DND-41 (cell line): ENCODE data around the gene CLDN6.

Experiments used
- ATAC-seq: fragments of 200-7000 bp; cut with Tn5 transposase; 3 replicates; pipeline ENCODE4 v1.9.1; 2021; ENCODE audit warnings: low read depth; ENCODE audit not compliant: insufficient read depth
- DNase-seq: peaks from one replicate; pipeline ENCODE4 v3.0.0-alpha.2; 2020
- H2AFZ ChIP-seq: 2 replicates; pipeline ENCODE4 v1.6.0; 2012; ENCODE audit warnings: low read depth, low read length
- H3K27ac ChIP-seq: 2 replicates; pipeline ENCODE4 v1.5.1; 2012; ENCODE audit warnings: low read length, inconsistent platforms
- H3K27me3 ChIP-seq: fragments of 200-600 bp; sonication (generic); 2 replicates; pipeline ENCODE4 v1.6.0; 2012; ENCODE audit warnings: low read length, mild to moderate bottlenecking, inconsistent platforms; ENCODE audit not compliant: insufficient read depth, poor library complexity
- H3K36me3 ChIP-seq: 2 replicates; pipeline ENCODE4 v1.5.1; 2012; ENCODE audit warnings: low read length, inconsistent platforms; ENCODE audit not compliant: insufficient read depth
- H3K4me1 ChIP-seq: 2 replicates; pipeline ENCODE4 v1.5.1; 2012; ENCODE audit warnings: mild to moderate bottlenecking, low read length; ENCODE audit not compliant: insufficient read depth
- H3K4me2 ChIP-seq: 2 replicates; pipeline ENCODE4 v1.6.0; 2012; ENCODE audit warnings: mild to moderate bottlenecking, moderate library complexity, low read length, inconsistent platforms; ENCODE audit not compliant: insufficient read depth
- H3K4me3 ChIP-seq, 2 experiments: fragments of 200-600 bp in 1 of 2; shearing (Covaris generic) in 1 of 2; 2 replicates each; pipeline ENCODE4 v1.5.1; 2012 to 2016; ENCODE audit warnings: inconsistent platforms in 2 of 2, low read length in 2 of 2, mild to moderate bottlenecking in 2 of 2, low read depth in 1 of 2, moderate library complexity in 1 of 2
- H3K79me2 ChIP-seq: 2 replicates; pipeline ENCODE4 v1.6.0; 2012; ENCODE audit warnings: low read length, inconsistent platforms; ENCODE audit not compliant: insufficient read depth
- H3K9ac ChIP-seq: 2 replicates; pipeline ENCODE4 v1.6.0; 2012; ENCODE audit warnings: low read depth, mild to moderate bottlenecking, inconsistent platforms, low read length, moderate library complexity
- H3K9me3 ChIP-seq: 2 replicates; pipeline ENCODE4 v1.5.1; 2012; ENCODE audit warnings: low read length, moderate library complexity, mild to moderate bottlenecking, inconsistent platforms; ENCODE audit not compliant: insufficient read depth, severe bottlenecking
- H4K20me1 ChIP-seq: 2 replicates; pipeline ENCODE4 v1.6.0; 2012; ENCODE audit warnings: low read length; ENCODE audit not compliant: insufficient read depth
- EZH2 ChIP-seq: IDR thresholded peaks from 3 replicates; pipeline ENCODE4 v1.6.1; 2012; ENCODE audit warnings: borderline replicate concordance, low read depth, mild to moderate bottlenecking, moderate library complexity, low read length, inconsistent platforms; ENCODE audit not compliant: severe bottlenecking
- TF ChIP-seq, protein P1 (sequence below): IDR thresholded peaks from 2 replicates; pipeline ENCODE4 v1.5.1; 2012; ENCODE audit warnings: borderline replicate concordance, low read length, moderate library complexity, mild to moderate bottlenecking; ENCODE audit not compliant: poor library complexity, severe bottlenecking; ENCODE audit errors: extremely low read depth

Gene CLDN6

DNA sequence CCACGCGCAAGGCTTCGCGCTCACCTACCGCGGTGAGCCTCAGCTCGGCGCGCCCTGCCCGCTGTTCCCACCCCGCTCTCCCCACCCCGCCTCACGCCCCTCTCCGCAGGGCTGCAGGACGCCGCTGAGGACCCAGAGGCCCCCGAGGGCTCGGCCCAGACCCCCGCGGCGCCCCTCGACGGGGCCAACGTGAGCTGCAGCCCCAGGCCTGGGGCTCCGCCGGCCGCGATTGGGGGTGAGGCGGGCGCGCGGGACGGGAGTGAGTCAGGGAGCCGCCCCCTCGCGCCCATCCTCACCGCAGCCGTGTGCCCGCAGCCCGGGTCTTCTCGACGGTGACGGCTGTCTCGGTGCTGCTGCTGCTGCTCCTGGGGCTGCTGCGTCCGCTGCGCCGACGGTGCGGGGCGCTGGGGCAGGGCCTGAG is 50.8 kb downstream of the CLDN6 start:
- no peak for ATAC-seq
- no peak overlapping the region for H3K4me3 ChIP-seq
- TF ChIP-seq EZH2 = no peak
- TF ChIP-seq, protein P1, sequence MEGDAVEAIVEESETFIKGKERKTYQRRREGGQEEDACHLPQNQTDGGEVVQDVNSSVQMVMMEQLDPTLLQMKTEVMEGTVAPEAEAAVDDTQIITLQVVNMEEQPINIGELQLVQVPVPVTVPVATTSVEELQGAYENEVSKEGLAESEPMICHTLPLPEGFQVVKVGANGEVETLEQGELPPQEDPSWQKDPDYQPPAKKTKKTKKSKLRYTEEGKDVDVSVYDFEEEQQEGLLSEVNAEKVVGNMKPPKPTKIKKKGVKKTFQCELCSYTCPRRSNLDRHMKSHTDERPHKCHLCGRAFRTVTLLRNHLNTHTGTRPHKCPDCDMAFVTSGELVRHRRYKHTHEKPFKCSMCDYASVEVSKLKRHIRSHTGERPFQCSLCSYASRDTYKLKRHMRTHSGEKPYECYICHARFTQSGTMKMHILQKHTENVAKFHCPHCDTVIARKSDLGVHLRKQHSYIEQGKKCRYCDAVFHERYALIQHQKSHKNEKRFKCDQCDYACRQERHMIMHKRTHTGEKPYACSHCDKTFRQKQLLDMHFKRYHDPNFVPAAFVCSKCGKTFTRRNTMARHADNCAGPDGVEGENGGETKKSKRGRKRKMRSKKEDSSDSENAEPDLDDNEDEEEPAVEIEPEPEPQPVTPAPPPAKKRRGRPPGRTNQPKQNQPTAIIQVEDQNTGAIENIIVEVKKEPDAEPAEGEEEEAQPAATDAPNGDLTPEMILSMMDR = no peak

DNA sequence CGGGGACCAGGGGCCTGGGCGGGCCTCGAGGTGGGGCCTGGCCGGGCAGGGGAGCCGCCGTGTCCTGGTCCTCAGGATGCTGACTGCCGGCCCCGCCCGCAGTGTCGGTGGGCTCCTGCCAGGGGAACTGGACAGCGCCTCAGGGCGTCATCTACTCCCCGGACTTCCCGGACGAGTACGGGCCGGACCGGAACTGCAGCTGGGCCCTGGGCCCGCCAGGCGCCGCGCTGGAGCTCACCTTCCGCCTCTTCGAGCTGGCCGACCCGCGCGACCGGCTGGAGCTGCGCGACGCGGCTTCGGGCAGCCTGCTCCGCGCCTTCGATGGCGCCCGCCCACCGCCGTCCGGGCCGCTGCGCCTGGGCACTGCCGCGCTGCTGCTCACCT is 51.2 kb downstream of the CLDN6 start:
- no peak for TF ChIP-seq EZH2
- TF ChIP-seq, protein P1 = no peak
- Histone ChIP-seq H3K27me3 (peaks cover 24% of the 10 kb centered on the region), H2AFZ (no peak overlapping the region), H3K79me2 (peaks cover 29% of the 10 kb centered on the region), H3K36me3 (peaks cover 15% of the 10 kb centered on the region), H3K27ac (no peak overlapping the region), H3K9ac (no peak overlapping the region), H3K4me2 (no peak overlapping the region), H3K4me3 (no peak overlapping the region), H3K9me3 (no peaks in the 10 kb centered on the region), H3K4me1 (peaks cover 41% of the 10 kb centered on the region), H4K20me1 (peaks cover 28% of the 10 kb centered on the region)
- no peak for ATAC-seq
- DNase-seq = no peak

More for the DNA sequence above, 50.8 kb downstream of the CLDN6 start:
- Histone ChIP-seq H3K9ac (no peak overlapping the region), H3K9me3 (no peaks in the 10 kb centered on the region), H3K79me2 (peaks cover 32% of the 10 kb centered on the region), H2AFZ (no peak overlapping the region), H3K36me3 (peaks cover 19% of the 10 kb centered on the region), H4K20me1 (peaks cover 29% of the 10 kb centered on the region), H3K27me3 (peaks cover 24% of the 10 kb centered on the region), H3K4me2 (no peak overlapping the region), H3K27ac (no peak overlapping the region), H3K4me1 (peaks cover 45% of the 10 kb centered on the region)
- no peak for DNase-seq

DNA sequence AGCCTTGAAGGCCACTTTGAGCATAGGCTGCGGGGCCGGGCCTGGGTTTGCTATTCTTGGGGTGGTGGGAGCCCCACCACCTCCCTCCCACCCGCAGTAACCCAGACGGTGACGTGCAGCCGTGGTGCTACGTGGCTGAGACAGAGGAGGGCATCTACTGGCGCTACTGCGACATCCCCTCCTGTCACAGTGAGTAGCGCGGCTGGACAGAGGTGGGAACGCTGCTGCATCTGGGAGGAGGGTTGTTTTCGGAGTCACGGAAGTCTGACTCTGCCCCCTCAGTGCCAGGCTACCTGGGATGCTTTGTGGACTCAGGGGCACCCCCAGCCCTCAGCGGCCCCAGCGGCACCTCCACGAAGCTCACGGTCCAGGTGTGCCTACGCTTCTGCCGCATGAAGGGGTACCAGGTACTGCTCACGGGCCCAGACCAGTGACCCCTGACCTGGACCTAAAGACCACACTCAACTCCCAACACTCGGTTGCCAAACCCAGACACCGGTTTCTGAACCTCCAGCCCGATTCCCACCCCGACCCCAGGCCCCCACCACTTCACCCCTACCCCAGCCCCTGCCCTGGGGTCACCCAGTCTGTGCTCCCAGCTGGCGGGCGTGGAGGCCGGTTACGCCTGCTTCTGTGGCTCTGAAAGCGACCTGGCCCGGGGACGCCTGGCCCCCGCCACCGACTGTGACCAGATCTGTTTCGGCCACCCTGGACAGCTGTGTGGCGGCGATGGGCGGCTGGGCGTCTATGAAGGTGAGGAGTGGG is 51.8 kb downstream of the CLDN6 start:
- Histone ChIP-seq H3K4me3 (no peak overlapping the region), H3K27ac (no peak overlapping the region), H2AFZ (no peak overlapping the region), H3K27me3 (peaks cover 24% of the 10 kb centered on the region), H3K4me2 (no peak overlapping the region), H3K9ac (no peak overlapping the region), H4K20me1 (peaks cover 23% of the 10 kb centered on the region), H3K36me3 (peaks cover 9% of the 10 kb centered on the region), H3K9me3 (no peaks in the 10 kb centered on the region), H3K4me1 (peaks cover 35% of the 10 kb centered on the region), H3K79me2 (peaks cover 23% of the 10 kb centered on the region)
- no peak for TF ChIP-seq EZH2
- TF ChIP-seq, protein P1 = no peak
- ATAC-seq (no peak), DNase-seq (no peak)
